SK-N-SH (cell line): ENCODE data around the gene BDNF. TPM values are rescaled to one million over a fixed set of nuclear protein-coding genes. Genes with fewer than 3 reads are reported as not detected.

Experiments
- CTCF ChIA-PET: fragments of 300-600, 350-600 bp; formaldehyde crosslinking; extraction: SDS; loops from one replicate; lab custom pipeline; 2021; lab: Yijun Ruan, JAX
- POLR2A ChIA-PET: fragments of 350-600 bp; sonication (Branson Sonifier 250); formaldehyde crosslinking; extraction: SDS; loops from one replicate; lab custom pipeline; 2020; ENCODE audit warnings: antibody characterized with exemption, inconsistent platforms; lab: Yijun Ruan, JAX
- DNase-seq: peaks from one replicate; pipeline ENCODE4 v3.0.0; 2012
- H2AFZ ChIP-seq: fragments of 200-600 bp; sonication (generic); 2 replicates; pipeline ENCODE4 v1.8.1; 2016; ENCODE audit warnings: antibody characterized with exemption, mild to moderate bottlenecking, low read depth
- H3F3A ChIP-seq: fragments of 200-600 bp; sonication (generic); replicated peaks from 2 replicates; pipeline ENCODE3; 2016; ENCODE audit warnings: antibody characterized with exemption, mild to moderate bottlenecking; ENCODE audit not compliant: insufficient read depth
- H3K27ac ChIP-seq, 2 experiments: fragments of 200-500 bp in 1 of 2; fragments of 200-600 bp in 1 of 2; sonication (Bioruptor generic) in 1 of 2; sonication (generic), shearing (Covaris generic) in 1 of 2; 2 replicates each; pipeline versions ENCODE4 v1.5.1 to v1.6.1; 2014 to 2016; ENCODE audit warnings: low read depth in 2 of 2, inconsistent platforms in 1 of 2, low read length in 1 of 2, mild to moderate bottlenecking in 1 of 2, mixed read lengths in 1 of 2
- H3K27me3 ChIP-seq: fragments of 200-600 bp; sonication (generic), shearing (Covaris generic); 2 replicates; pipeline ENCODE4 v1.6.1; 2016; ENCODE audit warnings: mixed run types; ENCODE audit not compliant: insufficient read depth
- H3K36me3 ChIP-seq, 2 experiments: fragments of 200-500 bp in 1 of 2; fragments of 200-600 bp in 1 of 2; sonication (Bioruptor generic) in 1 of 2; sonication (generic) in 1 of 2; replicated peaks in 1 of 2; 2 replicates each; pipeline versions ENCODE3 to v1.5.1; 2014 to 2016; ENCODE audit warnings: low read length in 1 of 2, mild to moderate bottlenecking in 1 of 2; ENCODE audit not compliant: insufficient read depth in 2 of 2, control insufficient read depth in 1 of 2
- H3K4me1 ChIP-seq, 2 experiments: fragments of 200-500 bp in 1 of 2; fragments of 200-600 bp in 1 of 2; sonication (Bioruptor generic) in 1 of 2; sonication (generic), shearing (Covaris generic) in 1 of 2; 2 replicates each; pipeline versions ENCODE4 v1.5.1 to v1.6.1; 2014 to 2016; ENCODE audit warnings: low read depth in 1 of 2, low read length in 1 of 2, mixed run types in 1 of 2; ENCODE audit not compliant: insufficient read depth in 2 of 2, control insufficient read depth in 1 of 2
- H3K4me2 ChIP-seq: fragments of 200-600 bp; sonication (generic), shearing (Covaris generic); 2 replicates; pipeline ENCODE4 v1.6.1; 2017; ENCODE audit warnings: mixed run types
- H3K4me3 ChIP-seq, 2 experiments: fragments of 200-500 bp in 1 of 2; fragments of 200-600 bp in 1 of 2; sonication (Bioruptor generic) in 1 of 2; sonication (generic), shearing (Covaris generic) in 1 of 2; 2 replicates each; pipeline versions ENCODE4 v1.5.1 to v1.8.1; 2014 to 2016; ENCODE audit warnings: low read depth in 2 of 2, inconsistent platforms in 1 of 2, low read length in 1 of 2, mild to moderate bottlenecking in 1 of 2, mixed read lengths in 1 of 2, moderate library complexity in 1 of 2
- H3K79me2 ChIP-seq: fragments of 200-600 bp; sonication (generic); 2 replicates; pipeline ENCODE4 v1.8.1; 2017; ENCODE audit warnings: mild to moderate bottlenecking; ENCODE audit not compliant: insufficient read depth
- H3K9ac ChIP-seq: fragments of 200-600 bp; sonication (generic); 2 replicates; pipeline ENCODE4 v1.6.1; 2017; ENCODE audit warnings: mixed run types
- H3K9me2 ChIP-seq: fragments of 200-600 bp; sonication (generic); 2 replicates; pipeline ENCODE4 v1.6.1; 2017; ENCODE audit warnings: mixed run types
- H3K9me3 ChIP-seq: fragments of 200-600 bp; sonication (generic); 2 replicates; pipeline ENCODE4 v1.6.1; 2017; ENCODE audit warnings: mixed run types, mild to moderate bottlenecking, moderate library complexity
- H4K20me1 ChIP-seq: fragments of 200-600 bp; sonication (generic); 2 replicates; pipeline ENCODE4 v1.6.1; 2017; ENCODE audit warnings: mild to moderate bottlenecking, mixed run types; ENCODE audit not compliant: insufficient read depth
- CHD2 ChIP-seq: fragments of 150-350 bp; IDR thresholded peaks from 2 replicates; pipeline ENCODE4 v1.6.1; 2018; ENCODE audit warnings: low read length; ENCODE audit not compliant: partially characterized antibody
- ELF1 ChIP-seq: IDR thresholded peaks from 2 replicates; pipeline ENCODE4 v1.4.0; 2012
- EP300 ChIP-seq, 2 experiments: IDR thresholded peaks; 2 replicates each; pipeline versions ENCODE4 v1.4.0 to v1.6.1; 2012; ENCODE audit warnings: borderline replicate concordance in 1 of 2, low read depth in 1 of 2, low read length in 1 of 2
- EZH2phosphoT487 ChIP-seq: fragments of 200-600 bp; sonication (generic); IDR thresholded peaks from 2 replicates; pipeline ENCODE4 v1.6.1; 2017; ENCODE audit warnings: low read depth, mixed run types, mild to moderate bottlenecking, antibody characterized with exemption, moderate library complexity, borderline replicate concordance
- FOSL2 ChIP-seq: IDR thresholded peaks from 2 replicates; pipeline ENCODE4 v1.4.0; 2012; ENCODE audit warnings: low read depth, mild to moderate bottlenecking, moderate library complexity, borderline replicate concordance
- FOXM1 ChIP-seq: IDR thresholded peaks from 2 replicates; pipeline ENCODE4 v1.4.0; 2012; ENCODE audit warnings: low read depth, mild to moderate bottlenecking
- GABPA ChIP-seq: IDR thresholded peaks from 2 replicates; pipeline ENCODE4 v1.4.0; 2012; ENCODE audit warnings: low read depth, mild to moderate bottlenecking
- JUND ChIP-seq: IDR thresholded peaks from 2 replicates; pipeline ENCODE4 v1.4.0; 2012
- MEF2A ChIP-seq: IDR thresholded peaks from 2 replicates; pipeline ENCODE4 v1.4.0; 2012; ENCODE audit warnings: low read depth, borderline replicate concordance
- POLR2AphosphoS5 ChIP-seq: IDR thresholded peaks from 2 replicates; pipeline ENCODE4 v1.6.1; 2012; ENCODE audit warnings: low read depth, low read length
- RAD21 ChIP-seq: IDR thresholded peaks from 2 replicates; pipeline ENCODE4 v1.6.1; 2012; ENCODE audit warnings: mild to moderate bottlenecking, low read length
- RCOR1 ChIP-seq: fragments of 150-350 bp; IDR thresholded peaks from 2 replicates; pipeline ENCODE4 v1.6.1; 2017; ENCODE audit warnings: antibody characterized with exemption, low read length
- RFX5 ChIP-seq: IDR thresholded peaks from 2 replicates; pipeline ENCODE4 v1.6.1; 2012; ENCODE audit warnings: mild to moderate bottlenecking, improper control_type of control experiment, low read length
- RXRA ChIP-seq: IDR thresholded peaks from 2 replicates; pipeline ENCODE4 v1.4.0; 2012; ENCODE audit warnings: low read depth, mild to moderate bottlenecking, borderline replicate concordance
- SMC3 ChIP-seq: IDR thresholded peaks from 2 replicates; pipeline ENCODE4 v1.6.1; 2012; ENCODE audit warnings: low read depth, low read length, improper control_type of control experiment
- TCF12 ChIP-seq: IDR thresholded peaks from 2 replicates; pipeline ENCODE4 v1.4.0; 2012
- WGBS: methylation state at CpG from one replicate; pipeline ENCODE4 v1.1.6; 2017; ENCODE audit warnings: low lambda C conversion rate; 5-methylcytosine and 5-hydroxymethylcytosine counted together
- polyA plus RNA-seq, 3 experiments: library from polyadenylated mRNA; depleted of rRNA; stranded (reverse); fragments of >200 nt; gene quantifications; 2 replicates each; pipeline ENCODE4 v1.2.3, GENCODE V29; 2012
- TF ChIP-seq, protein P1 (sequence below): fragments of 200-600 bp; sonication (generic); IDR thresholded peaks from 2 replicates; pipeline ENCODE4 v1.6.1; 2017; ENCODE audit warnings: antibody characterized with exemption, mild to moderate bottlenecking, moderate library complexity

The BDNF gene
- polyA plus RNA-seq, 1 of the 3 experiments (the other 2 are of a cell fraction), result 21.3 TPM

DNA sequence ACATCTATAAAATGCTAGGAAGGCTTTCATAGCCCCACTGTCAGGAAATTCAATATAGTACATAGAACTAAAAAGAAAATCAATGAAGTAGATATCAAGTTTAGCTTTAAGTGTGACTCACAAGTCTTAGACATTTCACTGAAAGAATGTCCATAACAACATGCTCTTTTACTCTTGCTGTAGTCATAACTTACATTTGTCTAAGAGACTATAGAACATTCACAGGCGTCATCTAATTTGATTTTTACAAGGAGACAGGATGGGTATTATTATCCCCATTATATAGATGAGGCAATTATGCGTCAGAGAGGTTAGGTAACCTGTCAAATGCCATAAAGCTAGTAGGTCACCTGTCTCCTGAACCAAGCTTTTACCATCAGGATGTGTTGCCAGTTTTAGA lies 36.9 kb downstream of the BDNF start:
- Histone ChIP-seq H3F3A (peaks cover 8% of the 10 kb centered on the region), H3K4me2 (no peak overlapping the region), H3K27me3 (no peaks in the 10 kb centered on the region), H3K9me2 (no peaks in the 10 kb centered on the region), H4K20me1 (peaks cover 92% of the 10 kb centered on the region), H3K4me1 (peaks cover 0 to 13% of the 10 kb centered on the region in 2 experiments; a peak in 2 of 4 replicates), H3K4me3 (no peak overlapping the region), H3K9me3 (no peaks in the 10 kb centered on the region), H3K27ac (no peak overlapping the region), H3K9ac (no peak overlapping the region), H3K79me2 (peaks cover 96% of the 10 kb centered on the region), H3K36me3 (peaks cover 0 to 19% of the 10 kb centered on the region in 2 experiments), H2AFZ (no peak overlapping the region)
- no peak for DNase-seq
- ChIA-PET POLR2A (no interaction called here), CTCF (interaction anchor here (0.6 kb wide), 1 partner anchor 9 kb away, joined by 3 read pairs; no protein-coding TSS in a partner anchor)
- no peak for TF ChIP-seq RFX5
- no peak for TF ChIP-seq GABPA
- TF ChIP-seq ELF1, result no peak
- no peak for TF ChIP-seq JUND
- no peak for TF ChIP-seq RCOR1
- TF ChIP-seq RAD21, result no peak
- no peak for TF ChIP-seq EZH2phosphoT487
- TF ChIP-seq SMC3, result no peak
- no peak for TF ChIP-seq EP300 (IDR thresholded peaks at IDR 0.05; ENCODE audit: borderline replicate concordance in 1 of 2, low read depth in 1 of 2, low read length in 1 of 2)
- no peak for TF ChIP-seq FOXM1
- 86% methylated on average over 2 of the region's 2 CpGs for WGBS

DNA sequence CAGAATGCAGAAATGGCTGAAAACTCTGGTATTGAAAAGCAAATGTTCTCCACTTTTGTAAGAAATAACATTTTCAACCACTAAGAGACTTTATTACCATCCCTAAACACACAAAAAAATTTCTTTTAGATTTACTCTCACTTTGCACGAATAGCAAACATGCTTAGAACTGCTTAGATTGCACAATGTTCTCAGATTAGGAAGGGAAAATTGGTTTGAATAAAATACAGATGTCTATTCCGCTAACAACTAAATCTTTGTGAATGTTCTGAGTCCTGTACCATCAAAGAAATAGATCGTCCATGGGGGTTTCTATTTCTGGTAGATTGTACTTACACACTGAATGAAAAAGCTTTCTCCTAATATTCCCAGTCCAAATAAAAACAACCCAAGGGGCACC lies 40.1 kb downstream of the BDNF start:
- no peak overlapping the region for H2AFZ ChIP-seq
- DNase-seq, result no peak
- H3K9ac ChIP-seq, result no peak overlapping the region
- H3K79me2 ChIP-seq, result peaks cover 78% of the 10 kb centered on the region
- no peaks in the 10 kb centered on the region for H3K9me2 ChIP-seq
- WGBS, result 81% methylated on average over 3 of the region's 3 CpGs
- peaks cover 66% of the 10 kb centered on the region for H4K20me1 ChIP-seq
- peak overlapping the region in 1 of 2 experiments; percentile 18; a peak in 1 of 4 replicates for H3K27ac ChIP-seq
- H3F3A ChIP-seq, result peaks cover 8% of the 10 kb centered on the region
- TF ChIP-seq, protein P1, sequence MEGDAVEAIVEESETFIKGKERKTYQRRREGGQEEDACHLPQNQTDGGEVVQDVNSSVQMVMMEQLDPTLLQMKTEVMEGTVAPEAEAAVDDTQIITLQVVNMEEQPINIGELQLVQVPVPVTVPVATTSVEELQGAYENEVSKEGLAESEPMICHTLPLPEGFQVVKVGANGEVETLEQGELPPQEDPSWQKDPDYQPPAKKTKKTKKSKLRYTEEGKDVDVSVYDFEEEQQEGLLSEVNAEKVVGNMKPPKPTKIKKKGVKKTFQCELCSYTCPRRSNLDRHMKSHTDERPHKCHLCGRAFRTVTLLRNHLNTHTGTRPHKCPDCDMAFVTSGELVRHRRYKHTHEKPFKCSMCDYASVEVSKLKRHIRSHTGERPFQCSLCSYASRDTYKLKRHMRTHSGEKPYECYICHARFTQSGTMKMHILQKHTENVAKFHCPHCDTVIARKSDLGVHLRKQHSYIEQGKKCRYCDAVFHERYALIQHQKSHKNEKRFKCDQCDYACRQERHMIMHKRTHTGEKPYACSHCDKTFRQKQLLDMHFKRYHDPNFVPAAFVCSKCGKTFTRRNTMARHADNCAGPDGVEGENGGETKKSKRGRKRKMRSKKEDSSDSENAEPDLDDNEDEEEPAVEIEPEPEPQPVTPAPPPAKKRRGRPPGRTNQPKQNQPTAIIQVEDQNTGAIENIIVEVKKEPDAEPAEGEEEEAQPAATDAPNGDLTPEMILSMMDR, result no peak
- TF ChIP-seq FOSL2 (no peak), CHD2 (no peak), POLR2AphosphoS5 (no peak), MEF2A (no peak), GABPA (no peak), RXRA (no peak), EP300 (IDR thresholded peaks at IDR 0.05; ENCODE audit: borderline replicate concordance in 1 of 2, low read depth in 1 of 2, low read length in 1 of 2) (no peak), TCF12 (no peak), FOXM1 (no peak)
- POLR2A ChIA-PET, result no interaction called here
- H3K4me2 ChIP-seq, result no peak overlapping the region
- CTCF ChIA-PET, result interaction anchor here (0.7 to 2.0 kb wide), 4 partner anchors 14 to 39 kb away, joined by 3 to 5 read pairs (median 4); no protein-coding TSS in a partner anchor
- no peaks in the 10 kb centered on the region for H3K9me3 ChIP-seq
- no peak overlapping the region for H3K4me3 ChIP-seq
- H3K4me1 ChIP-seq, result peaks cover 0 to 20% of the 10 kb centered on the region in 2 experiments; a peak in 2 of 4 replicates
- peaks cover 8 to 47% of the 10 kb centered on the region in 2 experiments for H3K36me3 ChIP-seq
- no peaks in the 10 kb centered on the region for H3K27me3 ChIP-seq
